Esophagus squamous epithelium (tissue), 5 donors: Measurements from ENCODE around the gene PHRF1. TPM values are rescaled to one million over a fixed set of nuclear protein-coding genes. Genes with fewer than 3 reads are reported as not detected.
A peak's percentile ranks its signal among the peaks of the same experiment; 100 is the strongest.

Experiments used
- DNase-seq: peaks from one replicate; lab custom pipeline; 2025; lab: John Stamatoyannopoulos, UW
- H3K27ac ChIP-seq, 4 donors: fragments of 200-600 bp; sonication (generic); one replicate each; pipeline ENCODE4 v1.5.1; 2016 to 2019; ENCODE audit warnings: mild to moderate bottlenecking in 1 of 4
- H3K27me3 ChIP-seq, 4 donors: fragments of 200-600 bp; sonication (generic); 1 replicate in 3 of 4; 2 replicates in 1 of 4; pipeline versions ENCODE4 v1.5.1 to v1.6.0; 2017 to 2021; ENCODE audit warnings: antibody characterized with exemption in 1 of 4
- H3K36me3 ChIP-seq, 3 donors: fragments of 200-600 bp; sonication (generic); one replicate each; pipeline ENCODE4 v1.5.1; 2016 to 2019
- H3K4me1 ChIP-seq, 3 donors: fragments of 200-600 bp; sonication (generic); one replicate each; pipeline ENCODE4 v1.5.1; 2017 to 2019
- H3K4me3 ChIP-seq, 4 donors: fragments of 200-600 bp; sonication (generic); 1 replicate in 3 of 4; 2 replicates in 1 of 4; pipeline ENCODE4 v1.5.1; 2016 to 2019; ENCODE audit warnings: mild to moderate bottlenecking in 2 of 4, moderate library complexity in 1 of 4
- H3K9me3 ChIP-seq, 3 donors: fragments of 200-600 bp; sonication (generic); one replicate each; pipeline ENCODE4 v1.5.1; 2016 to 2019
- POLR2A ChIP-seq, 4 donors: fragments of 450-650 bp; IDR thresholded peaks; one replicate each; pipeline ENCODE4 v1.6.1; 2017; ENCODE audit warnings: antibody characterized with exemption in 4 of 4, mild to moderate bottlenecking in 4 of 4, moderate library complexity in 3 of 4
- WGBS, 2 donors: methylation state at CpG; one replicate each; pipeline ENCODE4 v1.1.5; 2018; 5-methylcytosine and 5-hydroxymethylcytosine counted together
- intact Hi-C: fragments of 100-400 bp; cut with DNase I; formaldehyde crosslinking; loops from one replicate; pipeline ENCODE4 v1.15.0; 2022
- total RNA-seq, 4 donors: library from RNA; depleted of rRNA; stranded (reverse); fragments of >200 nt; gene quantifications; one replicate each; pipeline ENCODE4 v1.1.0, GENCODE V29; 2016
- TF ChIP-seq, protein P1 (sequence below), 6 experiments: fragments of 450-650 bp in 4 of 6; fragments of 200-600 bp in 2 of 6; sonication (generic) in 2 of 6; IDR thresholded peaks; one replicate each; pipeline ENCODE4 v1.5.1; 2016 to 2019; ENCODE audit warnings: antibody characterized with exemption in 6 of 6, mild to moderate bottlenecking in 4 of 6, moderate library complexity in 4 of 6
- donor health status: DM: yes; HTN: yes; CAD: no.

PHRF1 gene, protein sequence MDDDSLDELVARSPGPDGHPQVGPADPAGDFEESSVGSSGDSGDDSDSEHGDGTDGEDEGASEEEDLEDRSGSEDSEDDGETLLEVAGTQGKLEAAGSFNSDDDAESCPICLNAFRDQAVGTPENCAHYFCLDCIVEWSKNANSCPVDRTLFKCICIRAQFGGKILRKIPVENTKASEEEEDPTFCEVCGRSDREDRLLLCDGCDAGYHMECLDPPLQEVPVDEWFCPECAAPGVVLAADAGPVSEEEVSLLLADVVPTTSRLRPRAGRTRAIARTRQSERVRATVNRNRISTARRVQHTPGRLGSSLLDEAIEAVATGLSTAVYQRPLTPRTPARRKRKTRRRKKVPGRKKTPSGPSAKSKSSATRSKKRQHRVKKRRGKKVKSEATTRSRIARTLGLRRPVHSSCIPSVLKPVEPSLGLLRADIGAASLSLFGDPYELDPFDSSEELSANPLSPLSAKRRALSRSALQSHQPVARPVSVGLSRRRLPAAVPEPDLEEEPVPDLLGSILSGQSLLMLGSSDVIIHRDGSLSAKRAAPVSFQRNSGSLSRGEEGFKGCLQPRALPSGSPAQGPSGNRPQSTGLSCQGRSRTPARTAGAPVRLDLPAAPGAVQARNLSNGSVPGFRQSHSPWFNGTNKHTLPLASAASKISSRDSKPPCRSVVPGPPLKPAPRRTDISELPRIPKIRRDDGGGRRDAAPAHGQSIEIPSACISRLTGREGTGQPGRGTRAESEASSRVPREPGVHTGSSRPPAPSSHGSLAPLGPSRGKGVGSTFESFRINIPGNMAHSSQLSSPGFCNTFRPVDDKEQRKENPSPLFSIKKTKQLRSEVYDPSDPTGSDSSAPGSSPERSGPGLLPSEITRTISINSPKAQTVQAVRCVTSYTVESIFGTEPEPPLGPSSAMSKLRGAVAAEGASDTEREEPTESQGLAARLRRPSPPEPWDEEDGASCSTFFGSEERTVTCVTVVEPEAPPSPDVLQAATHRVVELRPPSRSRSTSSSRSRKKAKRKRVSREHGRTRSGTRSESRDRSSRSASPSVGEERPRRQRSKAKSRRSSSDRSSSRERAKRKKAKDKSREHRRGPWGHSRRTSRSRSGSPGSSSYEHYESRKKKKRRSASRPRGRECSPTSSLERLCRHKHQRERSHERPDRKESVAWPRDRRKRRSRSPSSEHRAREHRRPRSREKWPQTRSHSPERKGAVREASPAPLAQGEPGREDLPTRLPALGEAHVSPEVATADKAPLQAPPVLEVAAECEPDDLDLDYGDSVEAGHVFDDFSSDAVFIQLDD (N-terminal part only)
- 10 to 100 TPM; 11.7 to 30.6 (median 24.2) TPM for total RNA-seq

DNA sequence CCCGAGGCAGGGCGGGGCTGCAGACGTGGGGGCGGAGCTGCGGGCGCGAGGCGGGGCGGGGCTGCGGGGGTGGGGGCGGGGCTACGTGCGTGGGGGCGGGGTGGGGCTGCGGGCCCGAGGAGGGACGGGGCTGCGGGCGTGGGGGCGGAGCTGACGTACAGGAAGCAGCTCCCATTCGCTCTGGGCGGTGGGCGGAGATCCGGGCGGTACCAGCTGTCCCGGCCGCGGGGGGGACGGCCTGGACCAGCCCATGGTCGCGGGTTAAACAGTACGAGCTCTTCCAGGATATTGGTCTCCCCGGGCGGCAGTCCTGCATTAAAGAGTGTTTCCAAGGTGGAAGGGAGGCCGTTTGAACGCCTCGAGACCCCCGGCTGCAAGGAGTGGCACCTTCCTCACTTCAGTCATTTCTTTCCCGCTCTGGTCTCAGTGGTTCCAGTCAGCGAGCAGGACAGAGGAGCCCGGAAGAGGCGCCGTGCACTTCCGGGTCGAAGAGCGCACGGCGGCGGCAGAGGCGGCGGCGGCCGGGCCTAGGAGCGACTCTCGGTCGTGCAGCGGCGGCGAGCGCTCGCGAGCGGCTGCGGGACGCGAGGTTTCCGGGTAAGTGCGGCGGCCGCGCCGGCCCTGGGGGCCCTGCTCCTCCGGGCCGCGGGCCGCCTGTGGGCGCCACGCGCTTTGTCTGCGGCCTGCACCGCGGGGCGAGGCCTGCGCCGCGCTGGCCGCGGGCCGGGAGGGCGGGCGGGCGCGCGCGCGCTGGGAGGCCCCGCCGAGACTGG, at the start of gene PHRF1:
Gene PHRF1, plus strand, starts transcription at position 475 of the 773 bp plus-strand sequence. CDS start 5,043 bp downstream, outside the sequence.
- Histone ChIP-seq H3K4me1 (peaks cover 41 to 60% (median 43%) of the 10 kb centered on the region in 3 donors), H3K9me3 (no peaks in the 10 kb centered on the region), H3K4me3 (peak within 1 kb of the TSS; percentile 73 to 97 (median 82)), H3K36me3 (peaks cover 0 to under 1% (median 0%) of the 10 kb centered on the region in 3 donors), H3K27me3 (peaks cover 0 to 9% (median 0%) of the 10 kb centered on the region in 4 donors), H3K27ac (peak within 1 kb of the TSS; percentile 94 to 99 (median 96))
- intact Hi-C loops = loop anchor here (5.0 kb wide), 1 partner anchor 36 kb away; no protein-coding TSS in a partner anchor
- DNase-seq = peak; percentile 74
- TF ChIP-seq, protein P1, sequence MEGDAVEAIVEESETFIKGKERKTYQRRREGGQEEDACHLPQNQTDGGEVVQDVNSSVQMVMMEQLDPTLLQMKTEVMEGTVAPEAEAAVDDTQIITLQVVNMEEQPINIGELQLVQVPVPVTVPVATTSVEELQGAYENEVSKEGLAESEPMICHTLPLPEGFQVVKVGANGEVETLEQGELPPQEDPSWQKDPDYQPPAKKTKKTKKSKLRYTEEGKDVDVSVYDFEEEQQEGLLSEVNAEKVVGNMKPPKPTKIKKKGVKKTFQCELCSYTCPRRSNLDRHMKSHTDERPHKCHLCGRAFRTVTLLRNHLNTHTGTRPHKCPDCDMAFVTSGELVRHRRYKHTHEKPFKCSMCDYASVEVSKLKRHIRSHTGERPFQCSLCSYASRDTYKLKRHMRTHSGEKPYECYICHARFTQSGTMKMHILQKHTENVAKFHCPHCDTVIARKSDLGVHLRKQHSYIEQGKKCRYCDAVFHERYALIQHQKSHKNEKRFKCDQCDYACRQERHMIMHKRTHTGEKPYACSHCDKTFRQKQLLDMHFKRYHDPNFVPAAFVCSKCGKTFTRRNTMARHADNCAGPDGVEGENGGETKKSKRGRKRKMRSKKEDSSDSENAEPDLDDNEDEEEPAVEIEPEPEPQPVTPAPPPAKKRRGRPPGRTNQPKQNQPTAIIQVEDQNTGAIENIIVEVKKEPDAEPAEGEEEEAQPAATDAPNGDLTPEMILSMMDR (IDR thresholded peaks at IDR 0.05) = peak in 1 of 6 experiments; percentile 19
- TF ChIP-seq POLR2A (IDR thresholded peaks at IDR 0.05) = peak in 3 of 4 donors; percentile 59 to 91 (median 76)
- WGBS, 2 donors = 0% methylated on average over 8 to 10 of the region's 99 CpGs

DNA sequence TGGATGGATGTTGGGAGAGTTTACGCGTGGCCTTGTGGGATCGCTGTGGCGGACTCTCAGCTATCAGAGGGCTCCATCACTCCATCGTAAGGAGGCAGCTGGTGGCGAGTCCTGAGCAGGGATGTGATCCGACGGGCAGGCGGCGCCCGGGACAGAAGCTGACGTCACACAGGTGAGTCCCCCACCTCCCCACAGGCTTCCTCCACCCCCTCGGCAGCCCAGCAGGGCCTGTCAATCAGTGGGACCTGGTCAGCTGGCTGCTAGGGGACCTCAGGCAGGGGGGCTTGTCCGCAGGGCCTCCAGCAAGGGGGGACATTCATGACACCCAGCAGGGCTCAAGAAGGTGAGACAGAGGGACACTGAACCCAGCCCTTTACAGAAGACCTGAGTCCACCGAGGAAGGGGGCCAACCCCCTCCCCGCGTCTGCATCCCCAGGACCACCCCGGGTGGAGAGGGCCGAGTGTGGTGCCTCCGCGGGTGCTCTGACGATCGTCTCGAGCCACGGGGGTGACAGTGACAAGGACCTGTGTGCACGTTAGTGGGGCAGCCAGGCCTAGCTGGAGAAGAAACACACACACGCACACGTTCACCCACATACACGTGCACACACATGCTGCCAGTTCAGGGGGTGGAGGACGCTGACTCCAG, 48.0 kb upstream of the PHRF1 start:
- TF ChIP-seq, protein P1 (IDR thresholded peaks at IDR 0.05) = no peak
- no peak for TF ChIP-seq POLR2A (IDR thresholded peaks at IDR 0.05)
- Histone ChIP-seq H3K4me3 (no peak overlapping the region), H3K4me1 (peaks cover 9 to 19% (median 14%) of the 10 kb centered on the region in 3 donors), H3K27ac (no peak overlapping the region), H3K27me3 (no peaks in the 10 kb centered on the region), H3K9me3 (no peaks in the 10 kb centered on the region), H3K36me3 (peaks cover 14 to 35% (median 20%) of the 10 kb centered on the region in 3 donors)
- intact Hi-C loops = no loop called here
- no peak for DNase-seq
- 55 to 88% methylated on average over 2 to 11 of the region's 30 CpGs for WGBS, 2 donors

DNA sequence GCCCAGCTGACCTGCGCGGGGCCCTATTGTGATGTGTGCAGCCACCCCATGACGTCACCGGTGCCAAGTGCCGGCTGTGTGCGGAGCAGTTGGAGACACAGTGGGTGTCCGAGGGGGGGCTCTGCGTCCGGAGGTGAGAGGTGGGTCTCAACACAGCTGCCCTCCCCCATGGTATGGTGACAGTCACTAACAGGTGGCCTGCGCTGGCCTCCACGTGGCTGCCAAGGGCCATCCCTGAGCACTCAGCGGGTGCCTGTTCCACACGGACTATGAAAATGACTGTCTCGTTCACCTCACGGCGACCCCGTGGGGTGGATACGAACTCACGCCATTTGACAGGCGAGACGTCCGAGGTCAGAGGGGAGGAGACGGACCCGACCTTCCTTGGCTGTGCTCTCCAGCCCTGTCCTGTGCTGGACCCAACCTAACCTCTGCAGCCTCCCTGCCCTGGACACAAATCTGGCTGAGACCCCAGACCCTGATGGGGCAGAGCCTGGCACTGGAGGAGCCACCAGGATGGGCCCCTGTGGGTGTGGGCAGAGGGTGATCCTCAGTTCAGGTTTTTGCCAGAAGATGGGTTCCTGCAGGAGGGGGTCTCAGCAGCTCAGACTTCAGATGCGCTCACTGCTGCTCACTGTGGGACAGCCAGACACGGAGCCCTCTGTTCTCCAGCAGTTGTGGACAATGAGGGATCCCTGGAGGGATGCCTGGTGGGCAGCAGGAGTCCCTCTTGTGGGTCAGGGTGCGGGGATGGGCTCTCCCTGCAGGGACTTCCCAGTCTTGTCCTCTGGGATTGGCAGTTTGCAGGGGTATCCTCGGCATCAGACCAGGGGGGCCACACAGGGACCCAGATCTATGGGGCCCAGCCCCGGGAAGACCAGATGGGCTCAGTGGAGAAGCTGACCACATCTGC, 47.2 kb upstream of the PHRF1 start:
- TF ChIP-seq POLR2A (IDR thresholded peaks at IDR 0.05) = no peak
- TF ChIP-seq, protein P1 (IDR thresholded peaks at IDR 0.05) = no peak
- H3K4me3 ChIP-seq = no peak overlapping the region
- H3K9me3 ChIP-seq = no peaks in the 10 kb centered on the region
- no peak for DNase-seq
- no peak overlapping the region for H3K27ac ChIP-seq
- intact Hi-C loops = no loop called here
- H3K27me3 ChIP-seq = no peaks in the 10 kb centered on the region
- 51 to 92% methylated on average over 2 to 14 of the region's 29 CpGs for WGBS, 2 donors
- H3K36me3 ChIP-seq = peaks cover 18 to 43% (median 26%) of the 10 kb centered on the region in 3 donors
- peaks cover 16 to 27% (median 22%) of the 10 kb centered on the region in 3 donors for H3K4me1 ChIP-seq
